ENCODE results near the gene EHMT1. TPM values are rescaled to one million over a fixed set of nuclear protein-coding genes. Genes with fewer than 3 reads are reported as not detected.
"Not testable (repeated sequence)": the region's sequence is repeated elsewhere in the genome, so short reads cannot be mapped to it uniquely, and the experiment has no call there.

Gene EHMT1
- total RNA-seq, 4 donors from 2014 or later = 77.2 to 300 (median 161) TPM

GRCh38 chr9:137809040-137809576, 190.3 kb downstream of the EHMT1 start:
- H3K27ac ChIP-seq = no peak overlapping the region
- peak in 1 of 3 donors; percentile 49 for DNase-seq
- peaks cover 0 to 47% (median 0%) of the 10 kb centered on the region in 3 donors for H3K36me3 ChIP-seq
- no peak overlapping the region for H3K4me3 ChIP-seq
- TF ChIP-seq POLR2A (IDR thresholded peaks at IDR 0.05) (no peak), CTCF (IDR thresholded peaks at IDR 0.05) (no peak)
- no peaks in the 10 kb centered on the region for H3K9me3 ChIP-seq
- H3K27me3 ChIP-seq = no peaks in the 10 kb centered on the region
- no peaks in the 10 kb centered on the region for H3K4me1 ChIP-seq

- DNase-seq = not testable (repeated sequence)
These were observed 191.1 kb downstream of the EHMT1 start for GRCh38 chr9:137809726-137810450.

GRCh38 chr9:137811283-137811870, 192.6 kb downstream of the EHMT1 start:
- H3K4me1 ChIP-seq = no peaks in the 10 kb centered on the region
- DNase-seq = no peak

More at GRCh38 chr9:137809726-137810450, 191.1 kb downstream of the EHMT1 start:
- H3K36me3 ChIP-seq = peaks cover 0 to 49% (median 0%) of the 10 kb centered on the region in 3 donors
- not testable (repeated sequence) for H3K27ac ChIP-seq, H3K4me3 ChIP-seq, H3K4me1 ChIP-seq, H3K9me3 ChIP-seq, H3K27me3 ChIP-seq

GRCh38 chr9:137812356-137813023, 193.7 kb downstream of the EHMT1 start:
- Histone ChIP-seq H3K4me3 (no peak overlapping the region), H3K4me1 (no peaks in the 10 kb centered on the region), H3K27ac (no peak overlapping the region), H3K36me3 (peaks cover 0 to 73% (median 0%) of the 10 kb centered on the region in 3 donors), H3K9me3 (no peaks in the 10 kb centered on the region), H3K27me3 (no peaks in the 10 kb centered on the region)
- TF ChIP-seq POLR2A (IDR thresholded peaks at IDR 0.05) (no peak), CTCF (IDR thresholded peaks at IDR 0.05) (no peak)
- DNase-seq = no peak

More at GRCh38 chr9:137811283-137811870, 192.6 kb downstream of the EHMT1 start:
- TF ChIP-seq CTCF (IDR thresholded peaks at IDR 0.05) (no peak), POLR2A (IDR thresholded peaks at IDR 0.05) (no peak)
- Histone ChIP-seq H3K27me3 (no peaks in the 10 kb centered on the region), H3K27ac (no peak overlapping the region), H3K9me3 (no peaks in the 10 kb centered on the region), H3K36me3 (peaks cover 0 to 64% (median 0%) of the 10 kb centered on the region in 3 donors), H3K4me3 (no peak overlapping the region)

GRCh38 chr9:137813167-137813566, 194.4 kb downstream of the EHMT1 start:
- DNase-seq = no peak

More at GRCh38 chr9:137813167-137813566, 194.4 kb downstream of the EHMT1 start:
- Histone ChIP-seq H3K4me3 (no peak overlapping the region), H3K9me3 (no peaks in the 10 kb centered on the region), H3K27ac (no peak overlapping the region), H3K36me3 (peaks cover 0 to 73% (median 0%) of the 10 kb centered on the region in 3 donors), H3K4me1 (no peaks in the 10 kb centered on the region), H3K27me3 (no peaks in the 10 kb centered on the region)
- TF ChIP-seq POLR2A (IDR thresholded peaks at IDR 0.05) (no peak), CTCF (IDR thresholded peaks at IDR 0.05) (no peak)

All from Peyer's patch (tissue), 4 donors.